ENCODE results near the gene AQP7.
"Not testable (repeated sequence)": the region's sequence is repeated elsewhere in the genome, so short reads cannot be mapped to it uniquely, and the experiment has no call there.

Gene AQP7

GRCh38 chr9:33414889-33415500 lies 12.6 kb upstream of the AQP7 start:
- ChIA-PET POLR2A (no interaction called here), CTCF (interaction anchor here (0.6 to 4.6 kb wide), 34 partner anchors 8 to 307 kb away, joined by 3 to 25 read pairs (median 5); partner anchors contain the start of genes AQP3, AQP7 and NOL6)
- TF ChIP-seq CTCF (IDR thresholded peaks at IDR 0.05; ENCODE audit: control extremely low read depth, extremely low read depth, low read depth, missing control alignments), result no peak
- DNase-seq (ENCODE audit: extremely low spot score), result no peak

GRCh38 chr9:33414268-33414667 lies 11.9 kb upstream of the AQP7 start:
- TF ChIP-seq CTCF (IDR thresholded peaks at IDR 0.05; ENCODE audit: control extremely low read depth, extremely low read depth, low read depth, missing control alignments), result no peak
- ChIA-PET CTCF (interaction anchor here (0.9 to 4.6 kb wide), 14 partner anchors 11 to 131 kb away, joined by 3 to 25 read pairs (median 12); partner anchors contain the start of genes AQP3 and AQP7), POLR2A (no interaction called here)
- DNase-seq (ENCODE audit: extremely low spot score), result no peak

GRCh38 chr9:33408087-33408486 lies 5.7 kb upstream of the AQP7 start:
- CTCF ChIA-PET, result interaction anchor here (1.3 to 1.4 kb wide), 2 partner anchors 7 to 42 kb away, joined by 3 to 6 read pairs; no protein-coding TSS in a partner anchor
- TF ChIP-seq CTCF (IDR thresholded peaks at IDR 0.05; ENCODE audit: control extremely low read depth, extremely low read depth, low read depth, missing control alignments), result no peak
- POLR2A ChIA-PET, result no interaction called here
- no peak for DNase-seq (ENCODE audit: extremely low spot score)

GRCh38 chr9:33407061-33407460 lies 4.7 kb upstream of the AQP7 start:
- POLR2A ChIA-PET, result no interaction called here
- CTCF ChIA-PET, result interaction anchor here (1.4 kb wide), 1 partner anchor 8 kb away, joined by 6 read pairs; no protein-coding TSS in a partner anchor
- no peak for DNase-seq (ENCODE audit: extremely low spot score)
- TF ChIP-seq CTCF (IDR thresholded peaks at IDR 0.05; ENCODE audit: control extremely low read depth, extremely low read depth, low read depth, missing control alignments), result no peak

GRCh38 chr9:33404788-33405362 lies 2.5 kb upstream of the AQP7 start:
- POLR2A ChIA-PET, result no interaction called here
- no peak for TF ChIP-seq CTCF (IDR thresholded peaks at IDR 0.05; ENCODE audit: control extremely low read depth, extremely low read depth, low read depth, missing control alignments)
- DNase-seq (ENCODE audit: extremely low spot score), result no peak
- CTCF ChIA-PET, result interaction anchor here (0.6 to 5.3 kb wide), 6 partner anchors 10 to 651 kb away, joined by 3 to 58 read pairs (median 16); no protein-coding TSS in a partner anchor

GRCh38 chr9:33403941-33404787 lies 1.8 kb upstream of the AQP7 start:
- ChIA-PET CTCF (interaction anchor here (0.6 to 5.3 kb wide), 19 partner anchors 8 to 652 kb away, joined by 3 to 58 read pairs (median 5); partner anchors contain the start of genes AQP3 and NOL6), POLR2A (no interaction called here)
- DNase-seq (ENCODE audit: extremely low spot score), result no peak
- TF ChIP-seq CTCF (IDR thresholded peaks at IDR 0.05; ENCODE audit: control extremely low read depth, extremely low read depth, low read depth, missing control alignments), result no peak

- POLR2A ChIA-PET; DNase-seq (ENCODE audit: extremely low spot score): not testable (repeated sequence)
- CTCF ChIA-PET, result interaction anchor here (5.3 kb wide), 1 partner anchor 13 kb away, joined by 25 read pairs; no protein-coding TSS in a partner anchor
Measured at GRCh38 chr9:33401809-33402208, 559 bp downstream of the AQP7 start.

GRCh38 chr9:33399047-33399446 lies 3.3 kb downstream of the AQP7 start:
- POLR2A ChIA-PET; DNase-seq (ENCODE audit: extremely low spot score): not testable (repeated sequence)
- CTCF ChIA-PET, result interaction anchor here (0.8 to 2.7 kb wide), 2 partner anchors 24 to 63 kb away, joined by 4 to 14 read pairs; no protein-coding TSS in a partner anchor

GRCh38 chr9:33397801-33398200 lies 4.6 kb downstream of the AQP7 start:
- DNase-seq (ENCODE audit: extremely low spot score); CTCF ChIA-PET; POLR2A ChIA-PET: not testable (repeated sequence)
